Naive thymus-derived CD8-positive, alpha-beta T cell (primary cell): Measurements from ENCODE around the gene LRTM1. TPM values are rescaled to one million over a fixed set of nuclear protein-coding genes. Genes with fewer than 3 reads are reported as not detected.

Experiments used
- ATAC-seq, 2 donors: fragments of 150-1000 bp; cut with Tn5 transposase in 1 of 2; sonication (Bioruptor Pico), chemical (Tn5 transposase) in 1 of 2; 1 replicate in 1 of 2; 2 replicates in 1 of 2; pipeline ENCODE4 v1.10.0; 2021; ENCODE audit warnings: mild to moderate bottlenecking in 2 of 2, moderate library complexity in 2 of 2
- POLR2A ChIA-PET: fragments of 350-600 bp; sonication (Branson Sonifier 250); formaldehyde crosslinking; loops from one replicate; lab custom pipeline; 2021; ENCODE audit warnings: antibody characterized with exemption; lab: Charles Lee
- DNase-seq, 10 donors: peaks; one replicate each; pipeline versions ENCODE4 v3.0.0 to v3.0.0-alpha.2; 2020 to 2022
- H3K27ac Mint-ChIP-seq, 10 donors: one replicate each; pipeline ENCODE4 v1.8.0; 2020 to 2022; ENCODE audit warnings: mild to moderate bottlenecking in 10 of 10, mixed read lengths in 10 of 10, moderate library complexity in 4 of 10, inconsistent platforms in 1 of 10
- H3K27me3 Mint-ChIP-seq, 5 donors: one replicate each; pipeline ENCODE4 v1.8.0; 2021 to 2022; ENCODE audit warnings: mixed read lengths in 5 of 5
- H3K36me3 Mint-ChIP-seq, 3 donors: one replicate each; pipeline ENCODE4 v1.8.0; 2020 to 2022; ENCODE audit warnings: mixed read lengths in 3 of 3, mild to moderate bottlenecking in 2 of 3, inconsistent platforms in 1 of 3
- H3K4me1 Mint-ChIP-seq, 4 donors: one replicate each; pipeline ENCODE4 v1.8.0; 2021 to 2022; ENCODE audit warnings: mixed read lengths in 4 of 4
- H3K4me3 Mint-ChIP-seq, 10 donors: one replicate each; pipeline ENCODE4 v1.8.0; 2020 to 2022; ENCODE audit warnings: mild to moderate bottlenecking in 10 of 10, mixed read lengths in 10 of 10, moderate library complexity in 6 of 10, inconsistent platforms in 1 of 10
- H3K9me3 Mint-ChIP-seq, 9 donors: one replicate each; pipeline ENCODE4 v1.8.0; 2020 to 2022; ENCODE audit warnings: mixed read lengths in 9 of 9, mild to moderate bottlenecking in 3 of 9, inconsistent platforms in 1 of 9, moderate library complexity in 1 of 9
- polyA plus RNA-seq, 3 donors: library from polyadenylated mRNA; unstranded; fragments of 300-500 nt; fragmentation: Illumina TruSeq; gene quantifications; one replicate each; pipeline ENCODE4 v1.2.3, GENCODE V29; 2021
- total RNA-seq, 8 experiments: library from RNA in 2 of 8; stranded (reverse) in 2 of 8; gene quantifications; one replicate each; pipeline ENCODE4 v1.2.3 and lab custom pipeline; 2021 to 2026

LRTM1 gene
- total RNA-seq = not detected
- not detected for polyA plus RNA-seq
- total RNA-seq (lab: John Stamatoyannopoulos, UW) = 0 reads per million in 6 experiments

- H3K4me1 Mint-ChIP-seq = no peaks in the 10 kb centered on the region
- no peak within 1 kb of the TSS for H3K27ac Mint-ChIP-seq
- H3K36me3 Mint-ChIP-seq = no peaks in the 10 kb centered on the region
- DNase-seq = no peak
- H3K9me3 Mint-ChIP-seq = peaks cover 0 to 7% (median 0%) of the 10 kb centered on the region in 9 donors
- peaks cover 0 to 26% (median 5%) of the 10 kb centered on the region in 5 donors for H3K27me3 Mint-ChIP-seq
- POLR2A ChIA-PET = no interaction called here
- no peak within 1 kb of the TSS for H3K4me3 Mint-ChIP-seq
- ATAC-seq = no peak
Observed at GRCh38 chr3:54928046-54928770, at the start of gene LRTM1. TSS of gene LRTM1 (minus strand) at chr3:54928059. CDS start at chr3:54927911, 148 bp downstream.

GRCh38 chr3:54977439-54977838 lies 49.6 kb upstream of the LRTM1 start:
- POLR2A ChIA-PET = no interaction called here
- ATAC-seq = no peak
- no peak overlapping the region for H3K27ac Mint-ChIP-seq
- peaks cover 0 to 19% (median 5%) of the 10 kb centered on the region in 9 donors for H3K9me3 Mint-ChIP-seq
- no peaks in the 10 kb centered on the region for H3K36me3 Mint-ChIP-seq
- peaks cover 0 to 19% (median 0%) of the 10 kb centered on the region in 5 donors for H3K27me3 Mint-ChIP-seq
- no peak for DNase-seq
- H3K4me3 Mint-ChIP-seq = no peak overlapping the region
- H3K4me1 Mint-ChIP-seq = no peaks in the 10 kb centered on the region

- DNase-seq (no peak), ATAC-seq (no peak)
- peaks cover 0 to 2% (median 0%) of the 10 kb centered on the region in 4 donors for H3K4me1 Mint-ChIP-seq
- H3K4me3 Mint-ChIP-seq = no peak overlapping the region
- peaks cover 0 to 18% (median 5%) of the 10 kb centered on the region in 9 donors for H3K9me3 Mint-ChIP-seq
- H3K27ac Mint-ChIP-seq = no peak overlapping the region
- H3K36me3 Mint-ChIP-seq = peaks cover 0 to 4% (median 0%) of the 10 kb centered on the region in 3 donors
- peaks cover 0 to 16% (median 4%) of the 10 kb centered on the region in 5 donors for H3K27me3 Mint-ChIP-seq
- POLR2A ChIA-PET = no interaction called here
Observed at GRCh38 chr3:54970895-54971294, 43.0 kb upstream of the LRTM1 start.

- POLR2A ChIA-PET = no interaction called here
- Mint-ChIP-seq H3K27ac (no peak overlapping the region), H3K4me3 (no peak overlapping the region), H3K9me3 (peaks cover 0 to 26% (median 6%) of the 10 kb centered on the region in 9 donors), H3K27me3 (peaks cover 0 to 23% (median 6%) of the 10 kb centered on the region in 5 donors), H3K4me1 (peaks cover 0 to 4% (median 1%) of the 10 kb centered on the region in 4 donors), H3K36me3 (peaks cover 0 to 4% (median 0%) of the 10 kb centered on the region in 3 donors)
- DNase-seq (no peak), ATAC-seq (no peak)
Observed at GRCh38 chr3:54969652-54970051, 41.8 kb upstream of the LRTM1 start.

- no peak overlapping the region for H3K4me3 Mint-ChIP-seq
- POLR2A ChIA-PET = interaction anchor here (0.7 kb wide), 1 partner anchor 698 kb away, joined by 5 read pairs; no protein-coding TSS in a partner anchor
- H3K9me3 Mint-ChIP-seq = peaks cover 0 to 26% (median 6%) of the 10 kb centered on the region in 9 donors
- peaks cover 0 to 16% (median 4%) of the 10 kb centered on the region in 5 donors for H3K27me3 Mint-ChIP-seq
- no peak for DNase-seq
- no peak overlapping the region for H3K27ac Mint-ChIP-seq
- peaks cover 0 to 4% (median 1%) of the 10 kb centered on the region in 4 donors for H3K4me1 Mint-ChIP-seq
- peaks cover 0 to 4% (median 0%) of the 10 kb centered on the region in 3 donors for H3K36me3 Mint-ChIP-seq
- ATAC-seq = no peak
Observed at GRCh38 chr3:54968546-54969172, 40.8 kb upstream of the LRTM1 start.

GRCh38 chr3:54967731-54968161 lies 39.9 kb upstream of the LRTM1 start:
- Mint-ChIP-seq H3K27me3 (peaks cover 0 to 12% (median 3%) of the 10 kb centered on the region in 5 donors), H3K9me3 (peaks cover 0 to 26% (median 6%) of the 10 kb centered on the region in 9 donors), H3K36me3 (peaks cover 0 to 4% (median 0%) of the 10 kb centered on the region in 3 donors), H3K27ac (no peak overlapping the region), H3K4me1 (peaks cover 0 to 4% (median 1%) of the 10 kb centered on the region in 4 donors), H3K4me3 (no peak overlapping the region)
- POLR2A ChIA-PET = no interaction called here
- ATAC-seq (no peak), DNase-seq (no peak)

GRCh38 chr3:54966979-54967378 lies 39.1 kb upstream of the LRTM1 start:
- Mint-ChIP-seq H3K36me3 (peaks cover 0 to 4% (median 0%) of the 10 kb centered on the region in 3 donors), H3K27ac (no peak overlapping the region), H3K9me3 (peaks cover 0 to 26% (median 4%) of the 10 kb centered on the region in 9 donors), H3K27me3 (peaks cover 0 to 12% (median 3%) of the 10 kb centered on the region in 5 donors), H3K4me3 (no peak overlapping the region), H3K4me1 (peaks cover 0 to 4% (median 1%) of the 10 kb centered on the region in 4 donors)
- no peak for DNase-seq
- ATAC-seq = no peak
- POLR2A ChIA-PET = no interaction called here

GRCh38 chr3:54965746-54966145 lies 37.9 kb upstream of the LRTM1 start:
- no peak for ATAC-seq
- H3K27ac Mint-ChIP-seq = no peak overlapping the region
- H3K9me3 Mint-ChIP-seq = peaks cover 0 to 16% (median 3%) of the 10 kb centered on the region in 9 donors
- peaks cover 0 to 3% (median 0%) of the 10 kb centered on the region in 3 donors for H3K36me3 Mint-ChIP-seq
- POLR2A ChIA-PET = no interaction called here
- peaks cover 0 to 8% (median under 1%) of the 10 kb centered on the region in 5 donors for H3K27me3 Mint-ChIP-seq
- no peak overlapping the region for H3K4me3 Mint-ChIP-seq
- peaks cover 0 to 4% (median 1%) of the 10 kb centered on the region in 4 donors for H3K4me1 Mint-ChIP-seq
- DNase-seq = no peak

- ATAC-seq (no peak), DNase-seq (no peak)
- no peak overlapping the region for H3K4me3 Mint-ChIP-seq
- H3K4me1 Mint-ChIP-seq = peaks cover 0 to 3% (median under 1%) of the 10 kb centered on the region in 4 donors
- H3K36me3 Mint-ChIP-seq = no peaks in the 10 kb centered on the region
- H3K9me3 Mint-ChIP-seq = peaks cover 0 to 10% (median 0%) of the 10 kb centered on the region in 9 donors
- POLR2A ChIA-PET = no interaction called here
- H3K27me3 Mint-ChIP-seq = peaks cover 0 to 8% (median 0%) of the 10 kb centered on the region in 5 donors
- no peak overlapping the region for H3K27ac Mint-ChIP-seq
Observed at GRCh38 chr3:54964081-54964480, 36.2 kb upstream of the LRTM1 start.

GRCh38 chr3:54963641-54964040 lies 35.8 kb upstream of the LRTM1 start:
- POLR2A ChIA-PET = no interaction called here
- Mint-ChIP-seq H3K27ac (no peak overlapping the region), H3K4me3 (no peak overlapping the region), H3K9me3 (peaks cover 0 to 10% (median 0%) of the 10 kb centered on the region in 9 donors), H3K4me1 (peaks cover 0 to 3% (median under 1%) of the 10 kb centered on the region in 4 donors), H3K36me3 (no peaks in the 10 kb centered on the region), H3K27me3 (peaks cover 0 to 8% (median 0%) of the 10 kb centered on the region in 5 donors)
- DNase-seq (no peak), ATAC-seq (no peak)

GRCh38 chr3:54962200-54962599 lies 34.3 kb upstream of the LRTM1 start:
- POLR2A ChIA-PET = no interaction called here
- ATAC-seq (no peak), DNase-seq (no peak)
- H3K4me1 Mint-ChIP-seq = peaks cover 0 to 3% (median under 1%) of the 10 kb centered on the region in 4 donors
- H3K9me3 Mint-ChIP-seq = peaks cover 0 to 10% (median 2%) of the 10 kb centered on the region in 9 donors
- H3K36me3 Mint-ChIP-seq = no peaks in the 10 kb centered on the region
- no peak overlapping the region for H3K27ac Mint-ChIP-seq
- no peak overlapping the region for H3K4me3 Mint-ChIP-seq
- H3K27me3 Mint-ChIP-seq = peaks cover 0 to 8% (median 0%) of the 10 kb centered on the region in 5 donors

GRCh38 chr3:54960701-54961100 lies 32.8 kb upstream of the LRTM1 start:
- H3K27ac Mint-ChIP-seq = no peak overlapping the region
- no peak overlapping the region for H3K4me3 Mint-ChIP-seq
- DNase-seq (no peak), ATAC-seq (no peak)
- no peaks in the 10 kb centered on the region for H3K36me3 Mint-ChIP-seq
- H3K9me3 Mint-ChIP-seq = peaks cover 0 to 7% (median 2%) of the 10 kb centered on the region in 9 donors
- H3K4me1 Mint-ChIP-seq = peaks cover 0 to 2% (median under 1%) of the 10 kb centered on the region in 4 donors
- POLR2A ChIA-PET = no interaction called here
- peaks cover 0 to 5% (median 0%) of the 10 kb centered on the region in 5 donors for H3K27me3 Mint-ChIP-seq
